ENCODE measurements around the gene C1GALT1C1L. TPM values are rescaled to one million over a fixed set of nuclear protein-coding genes. Genes with fewer than 3 reads are reported as not detected.

The C1GALT1C1L gene
- total and polyA plus RNA-seq, 9 donors = 0.64 to 1.6 (median 1.2) TPM; not detected in 2

DNA sequence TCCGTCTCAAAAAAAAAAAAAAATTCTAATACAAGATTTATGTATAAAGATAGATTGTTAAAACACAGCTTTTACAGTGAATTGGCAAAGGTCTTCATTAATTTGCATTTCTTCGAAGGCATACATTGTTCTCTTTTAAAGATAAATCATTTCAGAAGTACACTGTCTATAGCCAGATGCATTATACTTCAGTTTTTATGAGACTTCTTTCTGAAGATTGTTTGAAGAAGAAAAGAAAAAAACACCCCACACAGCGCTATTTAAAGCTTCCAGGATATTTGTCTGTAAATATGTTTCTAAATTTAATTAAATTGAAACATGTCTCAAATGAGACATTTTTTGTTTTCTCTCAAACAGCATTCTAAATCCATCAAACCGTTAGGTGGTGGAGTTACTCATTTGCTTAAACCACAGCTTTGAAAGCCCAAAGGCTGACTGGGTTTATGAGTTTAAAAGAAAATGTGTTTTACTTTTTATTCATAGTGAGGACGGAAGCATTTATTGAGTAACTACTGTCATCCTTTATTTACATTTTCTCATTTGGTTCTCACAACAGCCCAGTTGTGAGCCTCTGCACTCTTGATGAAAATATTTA, 42.4 kb upstream of the C1GALT1C1L start:
- 68 to 76% (median 71%) methylated on average over 5 of the region's 5 CpGs for WGBS, 3 donors
- Histone ChIP-seq H3K4me3 (no peak overlapping the region), H3K27me3 (no peaks in the 10 kb centered on the region), H3K9me3 (no peaks in the 10 kb centered on the region), H3K4me1 (ENCODE audit: insufficient read depth) (no peaks in the 10 kb centered on the region), H3K36me3 (no peaks in the 10 kb centered on the region), H3K27ac (no peak overlapping the region)
- intact Hi-C loops (cut with DNase I) = no loop called here
- TF ChIP-seq EP300 (IDR thresholded peaks at IDR 0.05) (no peak), POLR2A (IDR thresholded peaks at IDR 0.05) (no peak)
- TF ChIP-seq, protein P1, sequence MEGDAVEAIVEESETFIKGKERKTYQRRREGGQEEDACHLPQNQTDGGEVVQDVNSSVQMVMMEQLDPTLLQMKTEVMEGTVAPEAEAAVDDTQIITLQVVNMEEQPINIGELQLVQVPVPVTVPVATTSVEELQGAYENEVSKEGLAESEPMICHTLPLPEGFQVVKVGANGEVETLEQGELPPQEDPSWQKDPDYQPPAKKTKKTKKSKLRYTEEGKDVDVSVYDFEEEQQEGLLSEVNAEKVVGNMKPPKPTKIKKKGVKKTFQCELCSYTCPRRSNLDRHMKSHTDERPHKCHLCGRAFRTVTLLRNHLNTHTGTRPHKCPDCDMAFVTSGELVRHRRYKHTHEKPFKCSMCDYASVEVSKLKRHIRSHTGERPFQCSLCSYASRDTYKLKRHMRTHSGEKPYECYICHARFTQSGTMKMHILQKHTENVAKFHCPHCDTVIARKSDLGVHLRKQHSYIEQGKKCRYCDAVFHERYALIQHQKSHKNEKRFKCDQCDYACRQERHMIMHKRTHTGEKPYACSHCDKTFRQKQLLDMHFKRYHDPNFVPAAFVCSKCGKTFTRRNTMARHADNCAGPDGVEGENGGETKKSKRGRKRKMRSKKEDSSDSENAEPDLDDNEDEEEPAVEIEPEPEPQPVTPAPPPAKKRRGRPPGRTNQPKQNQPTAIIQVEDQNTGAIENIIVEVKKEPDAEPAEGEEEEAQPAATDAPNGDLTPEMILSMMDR (IDR thresholded peaks at IDR 0.05) = no peak
- DNase-seq = no peak

DNA sequence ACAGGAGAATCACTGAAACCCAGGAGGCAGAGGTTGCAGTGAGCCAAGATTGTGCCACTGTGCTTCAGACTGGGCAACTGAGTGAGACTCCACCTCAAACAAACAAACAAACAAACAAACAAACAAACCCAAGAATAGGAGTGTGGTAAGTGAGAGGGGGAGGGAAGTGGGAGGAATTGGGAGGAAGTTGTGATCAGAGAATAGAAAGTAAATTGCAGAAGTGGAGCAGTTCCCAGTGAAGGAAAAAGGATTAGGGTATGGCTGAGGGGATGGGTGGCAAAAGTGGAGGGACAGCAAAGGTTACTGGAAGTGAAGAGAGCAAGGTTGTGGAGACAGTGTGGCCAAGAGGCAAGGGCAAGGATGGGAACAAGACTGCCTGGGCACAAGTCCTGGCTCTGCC, 41.1 kb upstream of the C1GALT1C1L start:
- Histone ChIP-seq H3K4me3 (no peak overlapping the region), H3K36me3 (no peaks in the 10 kb centered on the region), H3K27me3 (no peaks in the 10 kb centered on the region), H3K4me1 (ENCODE audit: insufficient read depth) (no peaks in the 10 kb centered on the region), H3K9me3 (no peaks in the 10 kb centered on the region), H3K27ac (no peak overlapping the region)
- no peak for DNase-seq
- intact Hi-C loops (cut with DNase I) = no loop called here
- no peak for TF ChIP-seq EP300 (IDR thresholded peaks at IDR 0.05)
- TF ChIP-seq POLR2A (IDR thresholded peaks at IDR 0.05) = no peak
- TF ChIP-seq, protein P1 (IDR thresholded peaks at IDR 0.05) = no peak

DNA sequence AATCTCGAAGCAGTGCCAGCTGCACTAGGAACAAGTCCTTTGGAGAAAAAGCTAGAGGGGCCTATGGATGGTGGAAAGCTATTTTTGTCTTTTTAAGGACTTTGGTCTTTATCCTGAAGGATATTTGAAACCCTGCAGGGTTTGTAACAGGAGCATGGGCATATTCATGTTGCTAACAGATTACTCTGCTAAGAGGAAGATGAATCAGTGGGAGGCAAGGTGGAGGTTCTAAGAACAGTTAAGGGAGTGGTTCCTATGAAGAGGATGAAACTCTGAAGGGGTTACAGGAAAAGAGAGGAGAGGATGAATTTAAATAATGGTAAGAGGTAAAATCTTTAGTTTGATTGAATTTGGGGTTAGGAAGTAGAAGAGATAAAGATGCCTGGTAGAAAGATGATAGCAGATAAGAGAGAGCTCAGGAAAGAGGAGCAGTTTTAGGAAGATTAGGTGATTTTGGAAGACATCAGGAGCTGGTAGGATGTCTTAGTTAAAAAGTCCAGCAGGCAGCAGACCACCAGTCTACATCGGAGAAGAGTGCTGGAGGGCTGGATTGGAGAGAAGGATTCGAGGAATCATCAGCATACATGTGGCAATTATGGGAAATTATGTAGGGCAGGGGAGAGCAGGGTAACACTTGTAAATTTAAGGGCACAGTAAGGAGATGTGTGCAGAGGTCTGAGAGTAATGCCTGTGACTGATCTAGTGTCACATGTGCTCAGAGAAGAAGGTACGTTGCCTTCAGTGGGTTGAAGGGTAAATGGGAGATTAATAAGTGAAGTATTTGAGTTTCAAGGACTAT, 39.3 kb upstream of the C1GALT1C1L start:
- 91 to 93% (median 92%) methylated on average over 4 of the region's 4 CpGs for WGBS, 3 donors

DNA sequence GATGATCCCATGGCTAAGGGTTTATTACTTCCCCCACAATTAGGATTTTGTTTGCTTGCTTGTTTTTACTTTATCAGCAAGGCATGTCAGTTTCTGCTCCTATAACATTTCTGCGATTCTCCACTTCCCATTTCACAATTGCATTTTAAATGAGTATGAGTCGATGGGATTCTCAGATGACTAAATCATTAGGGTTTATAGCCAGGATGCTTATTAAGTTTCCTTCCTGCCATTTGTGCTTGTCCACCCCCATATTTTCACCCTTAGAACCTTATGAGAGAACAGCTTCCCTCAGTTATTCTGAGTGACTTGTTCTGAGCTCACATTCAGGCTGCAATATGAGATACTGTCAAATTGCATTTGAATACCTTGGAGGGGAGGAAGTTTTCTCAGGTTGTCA, 37.9 kb upstream of the C1GALT1C1L start:
- TF ChIP-seq EP300 (IDR thresholded peaks at IDR 0.05) = no peak
- TF ChIP-seq, protein P1 (IDR thresholded peaks at IDR 0.05) = no peak
- no peak for TF ChIP-seq POLR2A (IDR thresholded peaks at IDR 0.05)
- no peak for DNase-seq
- no peak overlapping the region for H3K4me3 ChIP-seq
- H3K4me1 ChIP-seq (ENCODE audit: insufficient read depth) = no peaks in the 10 kb centered on the region
- intact Hi-C loops (cut with DNase I) = no loop called here
- H3K9me3 ChIP-seq = no peaks in the 10 kb centered on the region
- 49 to 74% (median 65%) methylated on average over 2 of the region's 2 CpGs for WGBS, 3 donors
- H3K27me3 ChIP-seq = no peaks in the 10 kb centered on the region
- H3K36me3 ChIP-seq = no peaks in the 10 kb centered on the region
- no peak overlapping the region for H3K27ac ChIP-seq

More for the DNA sequence above, 39.3 kb upstream of the C1GALT1C1L start:
- H3K27me3 ChIP-seq = no peaks in the 10 kb centered on the region
- H3K4me1 ChIP-seq (ENCODE audit: insufficient read depth) = no peaks in the 10 kb centered on the region
- intact Hi-C loops (cut with DNase I) = no loop called here
- H3K27ac ChIP-seq = no peak overlapping the region
- TF ChIP-seq EP300 (IDR thresholded peaks at IDR 0.05) = no peak
- TF ChIP-seq POLR2A (IDR thresholded peaks at IDR 0.05) = no peak
- TF ChIP-seq, protein P1 (IDR thresholded peaks at IDR 0.05) = no peak
- H3K4me3 ChIP-seq = no peak overlapping the region
- no peaks in the 10 kb centered on the region for H3K9me3 ChIP-seq
- no peaks in the 10 kb centered on the region for H3K36me3 ChIP-seq
- DNase-seq = no peak
